Measurements from ENCODE around the gene STAG3.

Gene STAG3

GRCh38 chr7:100154651-100155491 lies 22.8 kb upstream of the STAG3 start:
- no peak for DNase-seq

- no peak for DNase-seq
Observed at GRCh38 chr7:100155553-100156317, 22.0 kb upstream of the STAG3 start.

- peak; percentile 39 for DNase-seq
Observed at GRCh38 chr7:100156331-100157068, 21.2 kb upstream of the STAG3 start.

GRCh38 chr7:100157069-100157333 lies 20.7 kb upstream of the STAG3 start:
- no peak for DNase-seq

- peak; percentile 73 for DNase-seq
Observed at GRCh38 chr7:100157334-100158228, 20.1 kb upstream of the STAG3 start.

GRCh38 chr7:100158229-100159098 lies 19.3 kb upstream of the STAG3 start, which contains the start of gene TRAPPC14:
TSS of gene TRAPPC14 (minus strand) at chr7:100158723. CDS start at chr7:100158499, 224 bp downstream.
- peak; percentile 82 for DNase-seq

GRCh38 chr7:100159099-100159623 lies 18.6 kb upstream of the STAG3 start:
- DNase-seq = peak; percentile 19

- DNase-seq = no peak
Observed at GRCh38 chr7:100160067-100160466, 17.7 kb upstream of the STAG3 start.

GRCh38 chr7:100163006-100163531 lies 14.6 kb upstream of the STAG3 start:
- DNase-seq = no peak

GRCh38 chr7:100163871-100164270 lies 13.8 kb upstream of the STAG3 start:
- no peak for DNase-seq

- DNase-seq = no peak
Observed at GRCh38 chr7:100166317-100166940, 11.3 kb upstream of the STAG3 start.

- DNase-seq = no peak
Observed at GRCh38 chr7:100166970-100167911, 10.5 kb upstream of the STAG3 start.

- no peak for DNase-seq
Observed at GRCh38 chr7:100167912-100168323, 9.8 kb upstream of the STAG3 start.

GRCh38 chr7:100169147-100169850 lies 8.4 kb upstream of the STAG3 start:
- DNase-seq = no peak

- DNase-seq = no peak
Observed at GRCh38 chr7:100170101-100170897, 7.4 kb upstream of the STAG3 start.

- no peak for DNase-seq
Observed at GRCh38 chr7:100171087-100171681, 6.5 kb upstream of the STAG3 start.

- no peak for DNase-seq
Observed at GRCh38 chr7:100171840-100172239, 5.9 kb upstream of the STAG3 start.
